HepG2 (cell line): Measurements from ENCODE around the gene JMJD7. TPM values are rescaled to one million over a fixed set of nuclear protein-coding genes. Genes with fewer than 3 reads are reported as not detected.
A peak's percentile ranks its signal among the peaks of the same experiment; 100 is the strongest.

Experiments used
- ATF7-NPFF ChIP-seq: sonication (generic); formaldehyde crosslinking; IDR thresholded peaks from 2 replicates; pipeline ENCODE4 v1.8.1; 2023; ENCODE audit warnings: mild to moderate bottlenecking, low read depth, missing genetic modification reagents, moderate library complexity
- CREB1 ChIP-seq, 2 experiments: fragments of 450-650 bp in 1 of 2; IDR thresholded peaks; 2 replicates each; pipeline ENCODE4 v1.6.1; 2016 to 2017; ENCODE audit warnings: control low read depth in 1 of 2, mild to moderate bottlenecking in 1 of 2, missing compliant biosample characterization in 1 of 2, missing genetic modification characterization in 1 of 2
- GMEB1 ChIP-seq: sonication (generic); formaldehyde crosslinking; IDR thresholded peaks from 2 replicates; pipeline ENCODE4 v1.5.1; 2020; ENCODE audit warnings: missing genetic modification reagents, mild to moderate bottlenecking, borderline replicate concordance
- HMGXB3 ChIP-seq: sonication (generic); formaldehyde crosslinking; IDR thresholded peaks from 2 replicates; pipeline ENCODE4 v1.4.0; 2020; ENCODE audit warnings: missing genetic modification reagents, borderline replicate concordance
- HNF1B ChIP-seq: sonication (generic); formaldehyde crosslinking; IDR thresholded peaks from 2 replicates; pipeline ENCODE4 v1.5.1; 2020; ENCODE audit warnings: mild to moderate bottlenecking, moderate library complexity, missing genetic modification reagents
- NBN ChIP-seq: fragments of 450-650 bp; conservative IDR thresholded peaks from 2 replicates; pipeline ENCODE4 v1.6.1; 2017
- TFDP1 ChIP-seq: IDR thresholded peaks from 2 replicates; pipeline ENCODE4 v1.6.1; 2016; ENCODE audit warnings: missing compliant biosample characterization, missing genetic modification reagents, borderline replicate concordance
- TRAFD1 ChIP-seq: sonication (generic); formaldehyde crosslinking; IDR thresholded peaks from 2 replicates; pipeline ENCODE4 v1.5.1; 2020; ENCODE audit warnings: missing genetic modification reagents, mild to moderate bottlenecking, borderline replicate concordance
- ZBTB14 ChIP-seq: sonication (generic); formaldehyde crosslinking; IDR thresholded peaks from 2 replicates; pipeline ENCODE4 v1.4.0; 2020; ENCODE audit warnings: missing genetic modification reagents
- ZNF180 ChIP-seq: sonication (generic); formaldehyde crosslinking; IDR thresholded peaks from 2 replicates; pipeline ENCODE4 v1.4.0; 2020; ENCODE audit warnings: low read depth, missing genetic modification reagents, borderline replicate concordance
- ZNF282 ChIP-seq: fragments of 450-650 bp; IDR thresholded peaks from 2 replicates; pipeline ENCODE4 v1.6.1; 2018; ENCODE audit not compliant: partially characterized antibody
- ZNF460 ChIP-seq: sonication (generic); formaldehyde crosslinking; IDR thresholded peaks from 2 replicates; pipeline ENCODE4 v1.5.1; 2020; ENCODE audit warnings: missing genetic modification reagents, mild to moderate bottlenecking, borderline replicate concordance
- ZNF572 ChIP-seq: sonication (generic); formaldehyde crosslinking; IDR thresholded peaks from 2 replicates; pipeline ENCODE4 v1.5.1; 2020; ENCODE audit warnings: mild to moderate bottlenecking, missing genetic modification reagents
- ZNF788 ChIP-seq: sonication (generic); formaldehyde crosslinking; IDR thresholded peaks from 2 replicates; pipeline ENCODE4 v1.5.0; 2020; ENCODE audit warnings: mild to moderate bottlenecking, missing genetic modification reagents, borderline replicate concordance
- ZSCAN12 ChIP-seq: sonication (generic); formaldehyde crosslinking; IDR thresholded peaks from 2 replicates; pipeline ENCODE4 v1.9.0; 2021; ENCODE audit warnings: mild to moderate bottlenecking, missing genetic modification reagents
- polyA plus RNA-seq, 8 experiments: library from polyadenylated mRNA; depleted of rRNA in 3 of 8; stranded (reverse) in 7 of 8; unstranded in 1 of 8; fragments of >200 nt; fragmentation: Illumina TruSeq in 4 of 8; extraction: Trizol in 4 of 8; gene quantifications; 2 replicates each; pipeline versions ENCODE4 v1.2.1 to v1.2.3, GENCODE V29; 2011 to 2016; ENCODE audit warnings: low read depth in 4 of 8, missing spikeins in 1 of 8, mixed read lengths in 1 of 8; ENCODE audit not compliant: insufficient read depth in 1 of 8
- total RNA-seq, 5 experiments: library from RNA; depleted of rRNA; stranded (reverse); fragments of >200 nt; fragmentation: Illumina TruSeq; extraction: Trizol; gene quantifications; 2 replicates each; pipeline ENCODE4 v1.2.3, GENCODE V29; 2016; ENCODE audit warnings: low read depth in 1 of 5

The JMJD7 gene
- total and polyA plus RNA-seq, 2 of the 13 experiments (the other 11 are each of a cell fraction or from before 2014, with no cell fraction given), result 6.4 to 7.1 TPM

- no peak for TF ChIP-seq HMGXB3 (CRISPR knock-in tag)
- no peak for TF ChIP-seq ZNF572 (CRISPR knock-in tag)
- TF ChIP-seq TFDP1 (CRISPR knock-in tag), result no peak
- TF ChIP-seq CREB1 (IDR thresholded peaks at IDR 0.05), result no peak
- no peak for TF ChIP-seq CREB1 (CRISPR knock-in tag; IDR thresholded peaks at IDR 0.05)
- TF ChIP-seq ZNF180 (CRISPR knock-in tag), result no peak
- no peak for TF ChIP-seq HNF1B
- 0 out of 2 replicates have a peak, but pooled peaks have one; percentile 56 for TF ChIP-seq ZSCAN12 (CRISPR knock-in tag)
- no peak for TF ChIP-seq NBN
- no peak for TF ChIP-seq ZNF282
- no peak for TF ChIP-seq ZNF460
- TF ChIP-seq ZNF788 (CRISPR knock-in tag), result peak; percentile 47; the same call in 1 of the 2 replicates
- TF ChIP-seq ZBTB14 (CRISPR knock-in tag), result 0 out of 2 replicates have a peak, but pooled peaks have one; percentile 29
- TF ChIP-seq ATF7-NPFF (CRISPR knock-in tag), result peak; percentile 66
- TF ChIP-seq GMEB1 (CRISPR knock-in tag), result no peak
- TF ChIP-seq TRAFD1 (CRISPR knock-in tag), result no peak
These were observed at the start of gene JMJD7 (continued) for GRCh38 chr15:41827880-41828806.
